ENCODE measurements around the gene PSEN2. TPM values are rescaled to one million over a fixed set of nuclear protein-coding genes. Genes with fewer than 3 reads are reported as not detected.

Gene PSEN2
- total and polyA plus RNA-seq, 4 donors = 24.1 to 33.9 (median 27.7) TPM

GRCh38 chr1:226891346-226891745 lies 20.9 kb downstream of the PSEN2 start:
- Histone ChIP-seq H3K27me3 (ENCODE audit: control insufficient read depth, insufficient read depth, low read length) (no peaks in the 10 kb centered on the region), H3K4me1 (ENCODE audit: control insufficient read depth, insufficient read depth, low read length) (peaks cover 14% of the 10 kb centered on the region), H3K27ac (ENCODE audit: low read depth, low read length) (no peak overlapping the region), H3K4me3 (ENCODE audit: low read depth, low read length) (no peak overlapping the region), H3K36me3 (ENCODE audit: control insufficient read depth, insufficient read depth, low read length) (peaks cover 79% of the 10 kb centered on the region), H3K9me3 (ENCODE audit: control insufficient read depth, insufficient read depth, low read length) (no peaks in the 10 kb centered on the region)
- WGBS (ENCODE audit: insufficient coverage) = 94% methylated on average over 9 of the region's 11 CpGs
- DNase-seq (ENCODE audit: low read depth in 4 of 6, low spot score in 6 of 6) = no peak

- Histone ChIP-seq H3K4me1 (ENCODE audit: control insufficient read depth, insufficient read depth, low read length) (peaks cover 8% of the 10 kb centered on the region), H3K27ac (ENCODE audit: low read depth, low read length) (no peak overlapping the region), H3K4me3 (ENCODE audit: low read depth, low read length) (no peak overlapping the region), H3K9me3 (ENCODE audit: control insufficient read depth, insufficient read depth, low read length) (no peaks in the 10 kb centered on the region), H3K36me3 (ENCODE audit: control insufficient read depth, insufficient read depth, low read length) (peaks cover 73% of the 10 kb centered on the region), H3K27me3 (ENCODE audit: control insufficient read depth, insufficient read depth, low read length) (no peaks in the 10 kb centered on the region)
- WGBS (ENCODE audit: insufficient coverage) = 90% methylated on average over 16 of the region's 17 CpGs
- DNase-seq (ENCODE audit: low read depth in 4 of 6, low spot score in 6 of 6) = no peak
Observed at GRCh38 chr1:226891846-226892523, 21.6 kb downstream of the PSEN2 start.

GRCh38 chr1:226892524-226892875 lies 22.1 kb downstream of the PSEN2 start:
- Histone ChIP-seq H3K4me1 (ENCODE audit: control insufficient read depth, insufficient read depth, low read length) (peaks cover 8% of the 10 kb centered on the region), H3K4me3 (ENCODE audit: low read depth, low read length) (no peak overlapping the region), H3K27me3 (ENCODE audit: control insufficient read depth, insufficient read depth, low read length) (no peaks in the 10 kb centered on the region), H3K36me3 (ENCODE audit: control insufficient read depth, insufficient read depth, low read length) (peaks cover 70% of the 10 kb centered on the region), H3K9me3 (ENCODE audit: control insufficient read depth, insufficient read depth, low read length) (no peaks in the 10 kb centered on the region), H3K27ac (ENCODE audit: low read depth, low read length) (no peak overlapping the region)
- no peak for DNase-seq (ENCODE audit: low read depth in 4 of 6, low spot score in 6 of 6)
- WGBS (ENCODE audit: insufficient coverage) = 76% methylated on average over 6 of the region's 8 CpGs

GRCh38 chr1:226893936-226894335 lies 23.5 kb downstream of the PSEN2 start:
- Histone ChIP-seq H3K27ac (ENCODE audit: low read depth, low read length) (no peak overlapping the region), H3K36me3 (ENCODE audit: control insufficient read depth, insufficient read depth, low read length) (peaks cover 63% of the 10 kb centered on the region), H3K4me1 (ENCODE audit: control insufficient read depth, insufficient read depth, low read length) (peaks cover 8% of the 10 kb centered on the region), H3K4me3 (ENCODE audit: low read depth, low read length) (no peak overlapping the region), H3K9me3 (ENCODE audit: control insufficient read depth, insufficient read depth, low read length) (no peaks in the 10 kb centered on the region), H3K27me3 (ENCODE audit: control insufficient read depth, insufficient read depth, low read length) (no peaks in the 10 kb centered on the region)
- WGBS (ENCODE audit: insufficient coverage) = 91% methylated on average over 10 of the region's 13 CpGs
- DNase-seq (ENCODE audit: low read depth in 4 of 6, low spot score in 6 of 6) = no peak

GRCh38 chr1:226894826-226895225 lies 24.4 kb downstream of the PSEN2 start:
- Histone ChIP-seq H3K4me1 (ENCODE audit: control insufficient read depth, insufficient read depth, low read length) (peaks cover 8% of the 10 kb centered on the region), H3K27me3 (ENCODE audit: control insufficient read depth, insufficient read depth, low read length) (no peaks in the 10 kb centered on the region), H3K36me3 (ENCODE audit: control insufficient read depth, insufficient read depth, low read length) (peaks cover 59% of the 10 kb centered on the region), H3K9me3 (ENCODE audit: control insufficient read depth, insufficient read depth, low read length) (no peaks in the 10 kb centered on the region), H3K27ac (ENCODE audit: low read depth, low read length) (no peak overlapping the region), H3K4me3 (ENCODE audit: low read depth, low read length) (no peak overlapping the region)
- DNase-seq (ENCODE audit: low read depth in 4 of 6, low spot score in 6 of 6) = no peak
- WGBS (ENCODE audit: insufficient coverage) = 94% methylated on average over 3 of the region's 3 CpGs

GRCh38 chr1:226895644-226896043 lies 25.2 kb downstream of the PSEN2 start:
- WGBS (ENCODE audit: insufficient coverage) = 84% methylated on average over 10 of the region's 11 CpGs
- Histone ChIP-seq H3K36me3 (ENCODE audit: control insufficient read depth, insufficient read depth, low read length) (peaks cover 51% of the 10 kb centered on the region), H3K27ac (ENCODE audit: low read depth, low read length) (no peak overlapping the region), H3K4me3 (ENCODE audit: low read depth, low read length) (no peak overlapping the region), H3K27me3 (ENCODE audit: control insufficient read depth, insufficient read depth, low read length) (no peaks in the 10 kb centered on the region), H3K9me3 (ENCODE audit: control insufficient read depth, insufficient read depth, low read length) (no peaks in the 10 kb centered on the region), H3K4me1 (ENCODE audit: control insufficient read depth, insufficient read depth, low read length) (peaks cover 8% of the 10 kb centered on the region)
- no peak for DNase-seq (ENCODE audit: low read depth in 4 of 6, low spot score in 6 of 6)

- no peaks in the 10 kb centered on the region for H3K27me3 ChIP-seq (ENCODE audit: control insufficient read depth, insufficient read depth, low read length)
- H3K4me3 ChIP-seq (ENCODE audit: low read depth, low read length) = no peak overlapping the region
- no peaks in the 10 kb centered on the region for H3K9me3 ChIP-seq (ENCODE audit: control insufficient read depth, insufficient read depth, low read length)
- H3K4me1 ChIP-seq (ENCODE audit: control insufficient read depth, insufficient read depth, low read length) = no peaks in the 10 kb centered on the region
- no CpG with 5 or more reads among the region's 3 CpGs for WGBS (ENCODE audit: insufficient coverage)
- H3K27ac ChIP-seq (ENCODE audit: low read depth, low read length) = no peak overlapping the region
- no peak for DNase-seq (ENCODE audit: low read depth in 4 of 6, low spot score in 6 of 6)
- peaks cover 27% of the 10 kb centered on the region for H3K36me3 ChIP-seq (ENCODE audit: control insufficient read depth, insufficient read depth, low read length)
Observed at GRCh38 chr1:226898246-226898645, 27.8 kb downstream of the PSEN2 start.

GRCh38 chr1:226901421-226901820 lies 31.0 kb downstream of the PSEN2 start:
- no peaks in the 10 kb centered on the region for H3K9me3 ChIP-seq (ENCODE audit: control insufficient read depth, insufficient read depth, low read length)
- no CpG with 5 or more reads among the region's 4 CpGs for WGBS (ENCODE audit: insufficient coverage)
- no peak overlapping the region for H3K4me3 ChIP-seq (ENCODE audit: low read depth, low read length)
- H3K27me3 ChIP-seq (ENCODE audit: control insufficient read depth, insufficient read depth, low read length) = no peaks in the 10 kb centered on the region
- H3K36me3 ChIP-seq (ENCODE audit: control insufficient read depth, insufficient read depth, low read length) = peaks cover 5% of the 10 kb centered on the region
- no peaks in the 10 kb centered on the region for H3K4me1 ChIP-seq (ENCODE audit: control insufficient read depth, insufficient read depth, low read length)
- no peak overlapping the region for H3K27ac ChIP-seq (ENCODE audit: low read depth, low read length)
- DNase-seq (ENCODE audit: low read depth in 4 of 6, low spot score in 6 of 6) = no peak

- 88% methylated on average over 2 of the region's 4 CpGs for WGBS (ENCODE audit: insufficient coverage)
- no peaks in the 10 kb centered on the region for H3K27me3 ChIP-seq (ENCODE audit: control insufficient read depth, insufficient read depth, low read length)
- no peaks in the 10 kb centered on the region for H3K4me1 ChIP-seq (ENCODE audit: control insufficient read depth, insufficient read depth, low read length)
- H3K4me3 ChIP-seq (ENCODE audit: low read depth, low read length) = no peak overlapping the region
- peaks cover 5% of the 10 kb centered on the region for H3K36me3 ChIP-seq (ENCODE audit: control insufficient read depth, insufficient read depth, low read length)
- H3K27ac ChIP-seq (ENCODE audit: low read depth, low read length) = no peak overlapping the region
- no peak for DNase-seq (ENCODE audit: low read depth in 4 of 6, low spot score in 6 of 6)
- H3K9me3 ChIP-seq (ENCODE audit: control insufficient read depth, insufficient read depth, low read length) = no peaks in the 10 kb centered on the region
Observed at GRCh38 chr1:226902601-226903000, 32.2 kb downstream of the PSEN2 start.

All from spinal cord (tissue), 10 donors.